ENCODE data around the gene MIXL1. TPM values are rescaled to one million over a fixed set of nuclear protein-coding genes. Genes with fewer than 3 reads are reported as not detected.

Gene MIXL1
- total and polyA plus RNA-seq, 10 donors, result 0.07 to 2.3 (median 1.1) TPM; not detected in 2

GRCh38 chr1:226233293-226233692 is 9.8 kb downstream of the MIXL1 start:
- H3K27me3 ChIP-seq (replicated peaks in 1 of 7), result no peaks in the 10 kb centered on the region
- intact Hi-C loops (cut with DNase I; ENCODE audit: low total_unique reads), result no loop called here
- no peak for TF ChIP-seq CTCF (IDR thresholded peaks at IDR 0.05 in 8 of 11, conservative IDR thresholded peaks at IDR 0.05 in 3 of 11)
- peak in 1 of 3 donors; percentile 32 for TF ChIP-seq POLR2AphosphoS5 (IDR thresholded peaks at IDR 0.05)
- WGBS, 5 donors, result 60 to 73% (median 65%) methylated on average over 6 of the region's 6 CpGs
- H3K4me3 ChIP-seq, result peak overlapping the region in 2 of 8 donors; percentile 17 to 34
- H3K4me1 ChIP-seq, result peaks cover 0 to 5% (median 0%) of the 10 kb centered on the region in 6 donors
- no peak for DNase-seq
- no peak overlapping the region for H3K27ac ChIP-seq
- H3K9me3 ChIP-seq, result no peaks in the 10 kb centered on the region
- peaks cover 0 to 75% (median 17%) of the 10 kb centered on the region in 6 donors for H3K36me3 ChIP-seq

DNA sequence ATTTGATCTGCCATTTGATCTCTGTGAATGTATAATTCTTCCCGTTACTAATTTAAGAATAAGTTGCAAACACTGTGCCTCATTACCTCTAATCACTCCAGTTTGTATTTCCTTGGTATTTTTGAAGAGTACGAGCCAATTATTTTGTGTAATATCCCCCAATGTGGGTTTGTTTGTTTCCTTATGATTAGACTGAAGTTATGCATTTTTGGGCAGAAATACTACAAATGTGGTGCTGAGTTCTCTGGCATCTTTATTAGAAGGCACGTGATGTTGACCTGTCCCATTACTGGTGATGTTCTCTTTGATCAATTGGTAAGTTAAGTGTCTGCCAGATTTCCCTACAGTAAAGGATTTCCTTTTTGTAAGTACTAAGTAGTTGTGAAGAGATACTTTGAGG is 10.3 kb downstream of the MIXL1 start:
- Histone ChIP-seq H3K9me3 (no peaks in the 10 kb centered on the region), H3K4me3 (peak overlapping the region in 2 of 8 donors; percentile 17 to 34), H3K36me3 (peaks cover 0 to 80% (median 19%) of the 10 kb centered on the region in 6 donors), H3K27ac (no peak overlapping the region), H3K27me3 (replicated peaks in 1 of 7) (no peaks in the 10 kb centered on the region), H3K4me1 (peaks cover 0 to 5% (median 0%) of the 10 kb centered on the region in 6 donors)
- intact Hi-C loops (cut with DNase I; ENCODE audit: low total_unique reads), result no loop called here
- no peak for TF ChIP-seq CTCF (IDR thresholded peaks at IDR 0.05 in 8 of 11, conservative IDR thresholded peaks at IDR 0.05 in 3 of 11)
- TF ChIP-seq POLR2AphosphoS5 (IDR thresholded peaks at IDR 0.05), result no peak
- TF ChIP-seq POLR2A (IDR thresholded peaks at IDR 0.05), result no peak
- WGBS, 5 donors, result 68 to 93% (median 85%) methylated on average over 3 of the region's 3 CpGs
- DNase-seq, result no peak

DNA sequence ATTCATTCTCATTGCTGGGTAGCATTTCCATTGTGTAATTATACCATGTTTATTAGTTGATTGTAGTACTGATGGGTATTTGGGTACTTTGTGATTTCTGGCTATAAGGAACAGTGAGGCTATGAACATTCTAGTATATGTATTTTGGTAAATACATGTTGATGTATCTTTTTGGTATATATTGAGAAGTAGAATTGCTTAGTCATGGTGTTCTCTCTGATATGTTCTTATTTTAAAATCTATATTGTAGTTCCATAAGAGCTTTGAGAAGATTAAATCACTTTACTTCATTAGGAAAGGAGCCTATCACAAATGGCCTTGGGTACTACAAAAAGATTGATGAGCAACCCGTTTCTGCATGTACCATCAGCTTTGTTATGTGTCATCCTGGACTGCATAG is 13.4 kb downstream of the MIXL1 start:
- H3K9me3 ChIP-seq, result no peaks in the 10 kb centered on the region
- H3K4me3 ChIP-seq, result no peak overlapping the region
- peaks cover 0 to 64% (median 14%) of the 10 kb centered on the region in 6 donors for H3K36me3 ChIP-seq
- H3K27ac ChIP-seq, result no peak overlapping the region
- H3K4me1 ChIP-seq, result peaks cover 0 to 5% (median 0%) of the 10 kb centered on the region in 6 donors
- no peak for DNase-seq
- no peak for TF ChIP-seq POLR2A (IDR thresholded peaks at IDR 0.05)
- TF ChIP-seq CTCF (IDR thresholded peaks at IDR 0.05 in 8 of 11, conservative IDR thresholded peaks at IDR 0.05 in 3 of 11), result no peak
- no peak for TF ChIP-seq POLR2AphosphoS5 (IDR thresholded peaks at IDR 0.05)
- no peaks in the 10 kb centered on the region for H3K27me3 ChIP-seq (replicated peaks in 1 of 7)
- 83 to 98% (median 86%) methylated on average over 1 of the region's 1 CpG for WGBS, 5 donors
- intact Hi-C loops (cut with DNase I; ENCODE audit: low total_unique reads), result no loop called here

DNA sequence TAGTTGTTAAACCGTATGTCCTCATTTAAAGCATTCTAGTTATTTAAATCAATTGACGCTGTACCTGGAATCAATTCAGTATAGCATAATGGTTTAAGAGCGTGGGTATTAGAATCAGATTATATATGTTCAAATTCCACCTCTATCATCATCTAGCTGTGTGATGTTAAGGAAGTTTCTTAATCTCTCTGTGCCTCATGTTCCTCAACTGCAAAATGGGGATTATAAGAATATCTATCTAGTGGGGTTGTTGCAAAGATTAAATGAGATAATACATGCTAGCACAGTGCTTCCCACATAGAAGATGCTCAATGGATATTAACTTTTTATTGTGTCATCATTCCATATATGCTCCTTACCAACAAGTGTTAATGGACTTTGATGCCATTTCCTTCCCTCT is 16.0 kb downstream of the MIXL1 start:
- 97 to 99% (median 98%) methylated on average over 3 of the region's 3 CpGs for WGBS, 5 donors
- Histone ChIP-seq H3K27ac (no peak overlapping the region), H3K4me1 (no peaks in the 10 kb centered on the region), H3K4me3 (no peak overlapping the region), H3K27me3 (replicated peaks in 1 of 7) (no peaks in the 10 kb centered on the region), H3K9me3 (no peaks in the 10 kb centered on the region), H3K36me3 (peaks cover 0 to 48% (median 10%) of the 10 kb centered on the region in 6 donors)
- intact Hi-C loops (cut with DNase I; ENCODE audit: low total_unique reads), result no loop called here
- TF ChIP-seq POLR2A (IDR thresholded peaks at IDR 0.05) (no peak), POLR2AphosphoS5 (IDR thresholded peaks at IDR 0.05) (no peak), CTCF (IDR thresholded peaks at IDR 0.05 in 8 of 11, conservative IDR thresholded peaks at IDR 0.05 in 3 of 11) (no peak)
- no peak for DNase-seq
